ENCODE measurements around the gene TSPY9. TPM values are rescaled to one million over a fixed set of nuclear protein-coding genes. Genes with fewer than 3 reads are reported as not detected.
A peak's percentile ranks its signal among the peaks of the same experiment; 100 is the strongest.
"Not testable (repeated sequence)": the region's sequence is repeated elsewhere in the genome, so short reads cannot be mapped to it uniquely, and the experiment has no call there.

The TSPY9 gene
- total RNA-seq = not detected

- H3K4me3 Mint-ChIP-seq; DNase-seq; H3K27ac Mint-ChIP-seq; POLR2A ChIA-PET; H3K36me3 Mint-ChIP-seq (ENCODE audit: low read depth); CTCF ChIA-PET; H3K27me3 Mint-ChIP-seq; H3K9me3 Mint-ChIP-seq; H3K4me1 Mint-ChIP-seq: not testable (repeated sequence)
Measured at GRCh38 chrY:9486967-9487366, at the start of gene TSPY9. Gene TSPY9, plus strand, starts transcription at chrY:9487267. Its CDS starts 46 bp downstream, at chrY:9487313.

GRCh38 chrY:9466655-9467054 is 20.4 kb upstream of the TSPY9 start, which contains the start of gene TSPY1:
Gene TSPY1, plus strand, starts transcription at chrY:9466955. Its CDS starts 46 bp downstream, at chrY:9467001.
- H3K27ac Mint-ChIP-seq; DNase-seq; H3K4me3 Mint-ChIP-seq; CTCF ChIA-PET; H3K9me3 Mint-ChIP-seq; H3K27me3 Mint-ChIP-seq; POLR2A ChIA-PET; H3K4me1 Mint-ChIP-seq; H3K36me3 Mint-ChIP-seq (ENCODE audit: low read depth): not testable (repeated sequence)

- H3K9me3 Mint-ChIP-seq; CTCF ChIA-PET; H3K27ac Mint-ChIP-seq; H3K27me3 Mint-ChIP-seq; POLR2A ChIA-PET; H3K36me3 Mint-ChIP-seq (ENCODE audit: low read depth); H3K4me3 Mint-ChIP-seq; H3K4me1 Mint-ChIP-seq: not testable (repeated sequence)
- peak; percentile 12 for DNase-seq
Measured at GRCh38 chrY:9504396-9504795, 17.3 kb downstream of the TSPY9 start.

- H3K27ac Mint-ChIP-seq; CTCF ChIA-PET; H3K4me1 Mint-ChIP-seq; H3K4me3 Mint-ChIP-seq; H3K36me3 Mint-ChIP-seq (ENCODE audit: low read depth); H3K9me3 Mint-ChIP-seq; H3K27me3 Mint-ChIP-seq; DNase-seq; POLR2A ChIA-PET: not testable (repeated sequence)
Measured at GRCh38 chrY:9516287-9516686, 29.2 kb downstream of the TSPY9 start.

GRCh38 chrY:9527580-9527979 is 40.5 kb downstream of the TSPY9 start, which contains the start of gene TSPY10:
Gene TSPY10, plus strand, starts transcription at chrY:9527880. Its CDS starts 46 bp downstream, at chrY:9527926.
- H3K4me1 Mint-ChIP-seq; H3K4me3 Mint-ChIP-seq; DNase-seq; H3K36me3 Mint-ChIP-seq (ENCODE audit: low read depth); H3K9me3 Mint-ChIP-seq; CTCF ChIA-PET; H3K27ac Mint-ChIP-seq; H3K27me3 Mint-ChIP-seq; POLR2A ChIA-PET: not testable (repeated sequence)

Other genes starting within 250 kb of the TSPY9 start
- not detected for gene TSPY4, start 149.8 kb upstream of the TSPY9 start, total RNA-seq
- gene TSPY8, start 129.5 kb upstream of the TSPY9 start, total RNA-seq = not detected
- not detected for gene TSPY3, start 88.8 kb upstream of the TSPY9 start, total RNA-seq
- gene TSPY1, start 20.3 kb upstream of the TSPY9 start, total RNA-seq = not detected
- gene TSPY10, start 40.6 kb downstream of the TSPY9 start, total RNA-seq = not detected